Endothelial cell of umbilical vein (primary cell): ENCODE results near the gene GPAM.

Experiments used
- EZH2 ChIP-seq: IDR thresholded peaks from 2 replicates; pipeline ENCODE4 v1.6.1; 2012; ENCODE audit warnings: borderline replicate concordance, low read depth, mild to moderate bottlenecking, moderate library complexity, low read length, inconsistent platforms; ENCODE audit not compliant: severe bottlenecking
- FOS ChIP-seq: IDR thresholded peaks from 2 replicates; pipeline ENCODE4 v1.6.1; 2011; ENCODE audit warnings: mild to moderate bottlenecking, low read length, moderate library complexity, borderline replicate concordance; ENCODE audit not compliant: insufficient read depth
- JUN ChIP-seq: IDR thresholded peaks from 2 replicates; pipeline ENCODE4 v1.6.1; 2011; ENCODE audit warnings: borderline replicate concordance, low read depth; ENCODE audit not compliant: insufficient read length, insufficient read depth
- POLR2A ChIP-seq: IDR thresholded peaks from 2 replicates; pipeline ENCODE4 v1.6.1; 2012; ENCODE audit warnings: low read depth, mild to moderate bottlenecking, control low read depth, low read length
- TF ChIP-seq, protein P1 (sequence below), 2 donors: IDR thresholded peaks; 1 replicate in 1 of 2; 2 replicates in 1 of 2; pipeline ENCODE4 v1.5.1; 2011; ENCODE audit warnings: low read length in 2 of 2, mild to moderate bottlenecking in 2 of 2, moderate library complexity in 2 of 2, control low read depth in 1 of 2, inconsistent platforms in 1 of 2, low read depth in 1 of 2; ENCODE audit not compliant: insufficient read depth in 1 of 2; ENCODE audit errors: extremely low read depth in 1 of 2

DNA sequence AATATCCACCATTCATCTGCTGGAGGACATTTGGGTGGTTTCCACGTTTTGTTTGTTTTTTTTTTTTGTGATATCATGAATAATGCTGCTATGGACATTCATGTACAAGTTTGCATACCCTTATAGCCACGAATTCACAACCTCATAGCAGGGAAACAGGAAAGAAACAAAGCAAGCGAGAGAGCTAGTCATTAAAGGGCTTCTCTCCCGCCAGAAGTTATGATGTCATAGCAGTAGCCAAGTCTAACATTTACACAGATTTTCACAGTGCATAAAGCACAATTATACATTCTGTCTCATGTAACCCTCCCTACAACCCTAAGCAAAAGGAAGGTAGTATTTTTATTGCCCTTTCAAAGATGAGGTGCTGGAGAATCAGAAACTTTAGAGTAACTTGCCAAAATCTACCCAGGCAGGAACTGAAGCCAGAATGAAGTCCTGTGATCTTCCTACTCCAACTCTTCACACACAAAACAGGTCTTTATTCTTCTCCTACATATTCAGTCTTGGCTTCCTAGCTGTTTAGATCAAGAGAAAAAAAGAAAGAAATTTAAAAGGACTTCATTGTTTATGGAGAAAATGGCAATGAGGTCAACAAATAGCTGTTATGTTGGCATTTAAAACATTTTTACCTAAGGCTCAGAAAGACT, 33.9 kb upstream of the GPAM start:
- TF ChIP-seq, protein P1, sequence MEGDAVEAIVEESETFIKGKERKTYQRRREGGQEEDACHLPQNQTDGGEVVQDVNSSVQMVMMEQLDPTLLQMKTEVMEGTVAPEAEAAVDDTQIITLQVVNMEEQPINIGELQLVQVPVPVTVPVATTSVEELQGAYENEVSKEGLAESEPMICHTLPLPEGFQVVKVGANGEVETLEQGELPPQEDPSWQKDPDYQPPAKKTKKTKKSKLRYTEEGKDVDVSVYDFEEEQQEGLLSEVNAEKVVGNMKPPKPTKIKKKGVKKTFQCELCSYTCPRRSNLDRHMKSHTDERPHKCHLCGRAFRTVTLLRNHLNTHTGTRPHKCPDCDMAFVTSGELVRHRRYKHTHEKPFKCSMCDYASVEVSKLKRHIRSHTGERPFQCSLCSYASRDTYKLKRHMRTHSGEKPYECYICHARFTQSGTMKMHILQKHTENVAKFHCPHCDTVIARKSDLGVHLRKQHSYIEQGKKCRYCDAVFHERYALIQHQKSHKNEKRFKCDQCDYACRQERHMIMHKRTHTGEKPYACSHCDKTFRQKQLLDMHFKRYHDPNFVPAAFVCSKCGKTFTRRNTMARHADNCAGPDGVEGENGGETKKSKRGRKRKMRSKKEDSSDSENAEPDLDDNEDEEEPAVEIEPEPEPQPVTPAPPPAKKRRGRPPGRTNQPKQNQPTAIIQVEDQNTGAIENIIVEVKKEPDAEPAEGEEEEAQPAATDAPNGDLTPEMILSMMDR (IDR thresholded peaks at IDR 0.05; ENCODE audit: extremely low read depth in 1 of 2, insufficient read depth in 1 of 2, low read depth in 1 of 2, low read length in 2 of 2) = no peak
- TF ChIP-seq POLR2A (no peak), EZH2 (no peak), FOS (no peak), JUN (no peak)
